ENCODE data around the gene SETD9.

SETD9 gene

GRCh38 chr5:56938858-56939257 lies 29.5 kb downstream of the SETD9 start:
- DNase-seq = no peak

GRCh38 chr5:56941981-56942380 lies 32.6 kb downstream of the SETD9 start:
- no peak for DNase-seq

- DNase-seq = no peak
Measured at GRCh38 chr5:56947052-56947451, 37.7 kb downstream of the SETD9 start.

GRCh38 chr5:56950626-56951125 lies 41.3 kb downstream of the SETD9 start:
- DNase-seq = peak; percentile 61

GRCh38 chr5:56951126-56951945 lies 41.9 kb downstream of the SETD9 start:
- DNase-seq = peak; percentile 31

- DNase-seq = peak; percentile 82
Measured at GRCh38 chr5:56951946-56952691, 42.7 kb downstream of the SETD9 start, which contains the start of gene MIER3. MIER3 (minus strand) TSS chr5:56952123; CDS start chr5:56952102, 21 bp downstream.

GRCh38 chr5:56954262-56954661 lies 44.9 kb downstream of the SETD9 start:
- DNase-seq = no peak

- no peak for DNase-seq
Measured at GRCh38 chr5:56958595-56958994, 49.2 kb downstream of the SETD9 start.

GRCh38 chr5:56959326-56959725 lies 49.9 kb downstream of the SETD9 start:
- no peak for DNase-seq

GRCh38 chr5:56961746-56962145 lies 52.4 kb downstream of the SETD9 start:
- DNase-seq = no peak

GRCh38 chr5:56962286-56962685 lies 52.9 kb downstream of the SETD9 start:
- DNase-seq = no peak

GRCh38 chr5:56963246-56963645 lies 53.9 kb downstream of the SETD9 start:
- DNase-seq = no peak

GRCh38 chr5:56964173-56964572 lies 54.8 kb downstream of the SETD9 start:
- no peak for DNase-seq

All from activated naive CD4-positive, alpha-beta T cell treated with anti-CD3 and anti-CD28 coated beads, Interleukin-2, amount 50 U/mL, for 16 hours (primary cell).